GM18517 (cell line): ENCODE results near the gene ZG16.
"Not testable (repeated sequence)": the region's sequence is repeated elsewhere in the genome, so short reads cannot be mapped to it uniquely, and the experiment has no call there.

ENCODE experiments used
- ATAC-seq: cut with Tn5 transposase; IDR thresholded peaks from one replicate; pipeline ENCODE4 v1.9.1; 2021; ENCODE audit warnings: mild to moderate bottlenecking, moderate library complexity; ENCODE audit not compliant: unreplicated experiment

Gene ZG16

DNA sequence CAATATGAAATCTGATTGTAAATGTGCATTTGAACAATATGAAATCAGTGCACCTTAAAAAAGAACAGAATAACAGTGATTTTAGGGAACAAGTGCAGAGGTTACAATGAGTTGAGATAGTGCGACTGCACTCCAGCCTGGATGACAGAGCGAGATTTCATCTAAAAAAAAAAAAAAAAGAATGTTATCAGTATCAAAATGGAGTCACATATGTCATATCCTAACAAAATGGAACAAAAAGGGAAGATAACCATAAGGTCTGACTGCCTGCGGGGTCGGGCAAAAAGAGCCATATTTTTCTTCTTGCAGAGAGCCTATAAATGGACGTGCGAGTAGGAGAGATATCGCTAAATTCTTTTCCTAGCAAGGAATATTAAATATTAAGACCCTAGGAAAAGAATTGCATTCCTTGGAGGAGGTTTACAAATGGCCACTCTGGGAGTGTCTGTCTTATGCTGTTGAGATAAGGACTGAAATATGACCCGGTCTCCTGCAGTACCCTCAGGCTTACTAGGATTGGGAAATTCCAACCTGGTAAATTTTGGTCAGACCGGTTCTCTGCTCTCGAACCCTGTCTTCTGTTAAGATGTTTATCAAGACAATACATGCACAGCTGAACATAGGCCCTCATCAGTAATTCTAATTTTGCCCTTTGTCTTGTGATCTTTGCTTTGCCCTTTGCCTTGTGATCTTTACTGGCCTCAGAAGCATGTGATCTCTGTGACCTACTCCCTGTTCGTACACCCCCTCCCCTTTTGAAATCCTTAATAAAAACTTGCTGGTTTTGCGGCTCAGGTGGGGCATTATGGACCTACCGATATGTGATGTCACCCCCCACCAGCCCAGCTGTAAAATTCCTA, 5.3 kb downstream of the ZG16 start:
- ATAC-seq = not testable (repeated sequence)

GRCh38 chr16:29784157-29784556, 6.1 kb downstream of the ZG16 start:
- no peak for ATAC-seq

DNA sequence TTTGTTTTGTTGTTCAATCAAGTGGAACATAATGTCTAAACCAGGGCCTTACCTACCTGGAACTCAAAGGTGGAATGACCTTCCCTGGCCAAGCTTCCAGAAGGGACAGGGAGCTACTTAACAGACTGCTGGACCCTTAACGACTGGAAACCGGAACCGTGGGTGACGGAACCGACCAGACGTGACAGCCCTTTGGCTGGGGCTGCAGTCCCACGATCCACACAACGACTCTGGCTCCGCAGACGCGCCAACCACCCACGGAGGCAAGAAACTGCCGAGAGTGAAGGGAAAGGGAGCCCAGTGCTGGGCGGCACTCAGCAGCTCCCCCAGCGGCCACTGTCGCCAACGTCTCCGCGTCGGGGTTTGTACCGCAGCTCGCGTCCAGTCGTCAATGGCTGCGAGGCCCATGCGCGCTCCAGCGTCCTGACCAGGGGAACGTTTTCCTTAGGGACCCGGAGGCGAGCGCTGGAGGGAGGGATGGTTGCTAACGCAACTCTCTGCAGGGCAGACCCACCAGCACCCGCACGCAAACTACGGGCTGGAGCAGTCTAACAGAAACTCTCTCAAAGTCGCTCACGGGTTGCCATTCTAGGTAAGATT, 6.9 kb downstream of the ZG16 start:
- no peak for ATAC-seq

DNA sequence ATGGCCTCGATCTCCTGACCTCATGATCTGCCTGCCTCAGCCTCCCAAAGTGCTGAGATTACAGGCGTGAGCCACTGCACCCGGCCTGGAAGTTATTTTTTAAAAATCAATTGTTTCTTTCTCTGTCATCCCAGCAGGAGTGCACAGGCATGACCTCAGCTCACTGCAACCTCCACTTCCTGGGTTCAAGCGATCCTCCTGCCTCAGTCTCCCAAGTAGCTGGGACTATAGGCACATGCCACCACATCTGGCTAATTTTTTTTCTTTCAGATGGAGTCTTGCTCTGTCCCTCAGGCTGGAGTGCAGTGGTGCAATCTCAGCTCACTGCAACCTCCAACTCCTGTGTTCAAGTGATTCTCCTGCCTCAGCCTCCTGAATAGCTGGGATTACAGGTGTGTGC, 9.1 kb downstream of the ZG16 start:
- not testable (repeated sequence) for ATAC-seq

DNA sequence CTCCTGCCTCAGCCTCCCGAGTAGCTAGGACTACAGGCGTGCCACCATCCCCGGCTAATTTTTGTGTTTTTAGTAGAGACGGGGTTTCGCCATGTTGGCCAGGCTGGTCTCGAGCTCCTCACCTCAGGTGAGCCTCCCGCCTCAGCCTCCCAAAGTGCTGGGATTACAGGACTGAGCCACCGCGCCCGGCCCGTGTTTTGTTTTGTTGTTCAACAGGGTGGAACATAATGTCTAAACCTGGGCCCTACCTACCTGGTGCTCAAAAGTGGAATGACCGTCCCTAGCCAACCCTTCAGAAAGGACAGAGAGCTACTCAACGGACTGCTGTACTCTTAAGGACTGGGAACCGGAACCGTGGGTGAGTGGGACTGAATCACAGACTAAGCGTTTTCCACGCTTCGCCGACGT, 11.7 kb downstream of the ZG16 start:
- ATAC-seq = no peak

DNA sequence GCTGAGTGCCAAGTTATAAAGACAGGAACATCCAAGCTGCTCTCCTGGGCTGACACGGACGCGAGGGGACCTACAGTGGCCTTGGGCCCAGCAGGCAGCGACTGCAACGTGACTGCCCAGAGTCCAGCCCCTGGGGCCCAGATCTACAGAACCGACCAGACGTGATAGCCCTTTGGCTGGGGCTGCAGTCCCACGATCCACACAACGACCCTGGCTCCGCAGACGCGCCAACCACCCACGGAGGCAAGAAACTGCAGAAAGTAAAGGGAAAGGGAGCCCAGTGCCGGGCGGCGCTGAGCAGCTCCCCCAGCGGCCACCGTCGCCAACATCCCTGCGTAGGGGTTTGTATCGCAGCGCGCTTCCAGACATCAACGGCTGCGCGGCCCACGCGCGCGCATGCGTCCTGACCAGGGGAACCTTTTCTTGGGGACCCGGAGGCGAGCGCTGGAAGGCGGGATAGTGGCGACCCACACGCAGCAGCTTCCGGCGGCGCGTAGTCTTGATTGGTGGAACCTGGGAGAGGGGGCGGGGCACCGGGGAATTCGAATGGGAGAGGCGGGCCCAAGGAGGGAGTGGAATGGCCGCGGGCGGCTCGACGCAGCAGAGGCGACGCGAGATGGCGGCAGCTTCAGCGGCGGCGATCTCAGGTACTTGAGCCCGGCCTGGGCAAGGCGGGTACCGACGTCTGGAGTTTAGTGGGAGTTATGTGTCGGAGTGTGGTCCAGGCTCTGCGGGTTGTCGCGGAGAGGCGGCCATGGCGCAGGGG, 12.3 kb downstream of the ZG16 start, which contains the start of gene KIF22:
TSS of gene KIF22 (plus strand) at position 569 of the 766 bp plus-strand sequence. CDS start at position 578, 9 bp downstream.
- peak; percentile 90 for ATAC-seq

GRCh38 chr16:29790949-29791844, 13.1 kb downstream of the ZG16 start:
- no peak for ATAC-seq

DNA sequence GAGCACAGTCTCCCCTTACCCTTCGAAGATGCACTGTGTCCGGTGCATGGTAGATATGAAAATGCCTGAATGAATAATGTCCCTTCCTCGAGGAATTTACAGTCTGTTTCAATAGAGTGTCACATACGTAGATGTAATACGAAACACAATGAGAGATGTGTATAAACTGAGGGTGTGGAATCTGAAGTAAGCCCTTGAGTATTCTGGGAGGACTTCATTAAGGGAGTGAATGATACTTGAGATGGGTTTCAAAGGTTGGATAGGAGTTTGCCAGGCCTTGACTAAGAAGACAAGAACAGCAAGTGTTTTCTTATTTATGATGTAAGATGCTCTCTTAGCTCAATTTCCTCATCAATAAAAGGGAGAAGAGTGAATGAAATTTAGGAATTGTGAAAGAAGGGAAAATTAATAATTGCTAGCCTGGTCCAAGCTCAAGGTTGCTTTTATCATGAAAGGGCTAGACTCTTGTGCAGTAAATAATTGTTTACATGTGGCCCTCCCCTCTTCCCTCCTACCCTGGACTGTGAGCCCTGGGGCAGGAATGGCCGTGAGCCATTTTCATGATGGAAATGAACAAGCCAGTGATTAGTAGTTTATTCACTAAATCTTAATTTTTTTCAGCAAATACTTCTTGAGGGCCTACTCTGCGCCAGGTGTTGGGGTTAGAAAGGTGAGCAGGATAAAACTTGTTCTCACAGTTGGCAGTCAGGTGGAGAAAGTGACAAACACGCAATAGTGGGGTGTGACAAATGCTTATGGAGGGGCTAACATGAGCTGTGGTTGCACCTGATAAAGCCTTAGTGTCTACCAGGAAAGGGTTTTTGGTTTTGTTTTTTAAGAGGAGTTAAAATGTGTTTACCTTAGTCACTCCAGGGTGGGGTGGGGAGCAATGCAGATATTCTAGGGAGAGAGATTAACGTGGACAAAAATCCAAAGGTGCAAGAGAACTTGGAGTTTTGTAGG, 14.1 kb downstream of the ZG16 start:
- ATAC-seq = no peak

GRCh38 chr16:29793153-29793552, 15.1 kb downstream of the ZG16 start:
- ATAC-seq = not testable (repeated sequence)

- no peak for ATAC-seq
Observed at GRCh38 chr16:29794231-29794710, 16.2 kb downstream of the ZG16 start.

DNA sequence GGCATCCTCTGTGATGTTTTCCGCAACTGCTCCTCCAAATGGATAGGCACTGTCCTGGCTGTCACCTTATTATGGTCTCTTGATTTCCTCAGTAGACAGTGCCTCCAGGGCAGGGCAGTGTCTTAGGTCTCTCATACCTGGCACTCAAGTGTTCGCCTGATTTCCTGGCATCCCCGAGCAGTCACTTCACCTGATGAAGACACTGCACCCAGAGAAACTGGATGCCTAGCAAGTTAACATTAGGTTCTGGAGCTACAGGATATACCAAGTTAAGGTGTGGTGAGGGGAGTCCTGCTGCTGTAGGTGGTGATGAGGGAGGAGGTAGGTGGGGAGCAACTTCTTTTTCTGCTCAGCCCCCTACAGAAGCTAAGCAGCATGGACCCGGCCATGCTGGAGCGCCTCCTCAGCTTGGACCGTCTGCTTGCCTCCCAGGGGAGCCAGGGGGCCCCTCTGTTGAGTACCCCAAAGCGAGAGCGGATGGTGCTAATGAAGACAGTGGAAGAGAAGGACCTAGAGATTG, 24.4 kb downstream of the ZG16 start:
- ATAC-seq = no peak

DNA sequence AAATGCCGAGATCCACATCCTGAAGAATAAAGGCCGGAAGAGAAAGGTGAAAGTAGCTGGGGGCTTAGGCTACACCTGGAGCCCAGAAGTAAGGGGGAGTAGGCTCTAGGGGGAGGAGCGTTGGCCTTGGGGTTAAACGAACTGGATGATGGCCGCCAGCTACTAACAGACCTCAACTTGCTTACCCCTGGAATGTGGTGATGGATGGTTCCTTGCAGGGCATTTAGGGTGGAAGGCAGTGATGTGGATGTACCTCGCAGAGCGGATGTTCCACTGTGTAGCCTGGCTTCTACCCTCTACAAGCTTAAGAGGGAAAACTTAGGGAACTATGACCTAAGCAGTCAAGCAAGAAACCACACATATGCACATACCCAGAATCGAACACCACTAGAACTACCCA, 26.0 kb downstream of the ZG16 start:
- no peak for ATAC-seq

GRCh38 chr16:29804455-29805231, 26.6 kb downstream of the ZG16 start:
- no peak for ATAC-seq

- peak; percentile 55 for ATAC-seq
Observed at GRCh38 chr16:29805232-29806098, 27.4 kb downstream of the ZG16 start.

- ATAC-seq = no peak
Observed at GRCh38 chr16:29806099-29806579, 28.1 kb downstream of the ZG16 start, which contains the start of gene MAZ. TSS of gene MAZ (plus strand) at chr16:29806529. CDS start at chr16:29806702, 173 bp downstream.

- ATAC-seq = no peak
Observed at GRCh38 chr16:29806641-29807425, 28.8 kb downstream of the ZG16 start.
